CD4-positive, alpha-beta memory T cell (primary cell): ENCODE measurements around the gene SDE2. TPM values are rescaled to one million over a fixed set of nuclear protein-coding genes. Genes with fewer than 3 reads are reported as not detected.
A peak's percentile ranks its signal among the peaks of the same experiment; 100 is the strongest.
"Not testable (repeated sequence)": the region's sequence is repeated elsewhere in the genome, so short reads cannot be mapped to it uniquely, and the experiment has no call there.

Source experiments
- CTCF ChIA-PET: fragments of 350-600 bp; sonication (Branson Sonifier 250); formaldehyde crosslinking; loops from one replicate; lab custom pipeline; 2021; ENCODE audit warnings: inconsistent platforms; ENCODE audit not compliant: partially characterized antibody; lab: Charles Lee
- POLR2A ChIA-PET: fragments of 350-600 bp; sonication (Branson Sonifier 250); formaldehyde crosslinking; loops from one replicate; lab custom pipeline; 2021; ENCODE audit not compliant: partially characterized antibody; lab: Charles Lee
- DNase-seq, 5 donors: peaks; one replicate each; pipeline versions ENCODE4 v3.0.0 to v3.0.0-alpha.2; 2020 to 2022; ENCODE audit warnings: mixed read lengths in 1 of 5
- H3K27ac ChIP-seq: one replicate; pipeline ENCODE4 v1.7.0; 2013; ENCODE audit warnings: low read depth, low read length
- H3K27me3 ChIP-seq: 2 replicates; pipeline ENCODE4 v1.7.0; 2013; ENCODE audit warnings: mild to moderate bottlenecking, low read length, moderate library complexity; ENCODE audit not compliant: insufficient read depth
- H3K36me3 ChIP-seq: 2 replicates; pipeline ENCODE4 v1.7.0; 2013; ENCODE audit warnings: mild to moderate bottlenecking, low read length, moderate library complexity; ENCODE audit not compliant: insufficient read depth
- H3K4me1 ChIP-seq: 2 replicates; pipeline ENCODE4 v1.7.0; 2013; ENCODE audit warnings: mild to moderate bottlenecking, low read length, moderate library complexity; ENCODE audit not compliant: insufficient read depth
- H3K4me3 ChIP-seq, 2 donors: one replicate each; pipeline ENCODE4 v1.7.0; 2013; ENCODE audit warnings: low read length in 2 of 2, mild to moderate bottlenecking in 1 of 2
- H3K9me3 ChIP-seq, 2 donors: one replicate each; pipeline ENCODE4 v1.7.0; 2013; ENCODE audit warnings: low read length in 2 of 2, control low read depth in 1 of 2; ENCODE audit not compliant: control insufficient read depth in 1 of 2
- H3K27ac Mint-ChIP-seq, 7 donors: one replicate each; pipeline ENCODE4 v1.8.0; 2020 to 2021; ENCODE audit warnings: mixed read lengths in 7 of 7, mild to moderate bottlenecking in 6 of 7, inconsistent platforms in 3 of 7, moderate library complexity in 3 of 7
- H3K27me3 Mint-ChIP-seq, 2 donors: one replicate each; pipeline ENCODE4 v1.8.0; 2020 to 2021; ENCODE audit warnings: mixed read lengths in 2 of 2
- H3K36me3 Mint-ChIP-seq, 2 donors: one replicate each; pipeline ENCODE4 v1.8.0; 2020 to 2021; ENCODE audit warnings: mixed read lengths in 2 of 2, inconsistent platforms in 1 of 2, mild to moderate bottlenecking in 1 of 2
- H3K4me1 Mint-ChIP-seq, 4 donors: one replicate each; pipeline ENCODE4 v1.8.0; 2020 to 2021; ENCODE audit warnings: mixed read lengths in 4 of 4, mild to moderate bottlenecking in 1 of 4
- H3K4me3 Mint-ChIP-seq, 8 donors: one replicate each; pipeline ENCODE4 v1.8.0; 2020 to 2021; ENCODE audit warnings: mixed read lengths in 8 of 8, mild to moderate bottlenecking in 7 of 8, moderate library complexity in 6 of 8, inconsistent platforms in 3 of 8
- H3K9me3 Mint-ChIP-seq, 8 donors: one replicate each; pipeline ENCODE4 v1.8.0; 2020 to 2021; ENCODE audit warnings: mixed read lengths in 8 of 8, mild to moderate bottlenecking in 5 of 8, inconsistent platforms in 3 of 8, moderate library complexity in 1 of 8
- intact Hi-C: fragments of 100-400 bp; cut with micrococcal nuclease; formaldehyde crosslinking; loops from one replicate; pipeline ENCODE4 v1.15.1; 2023
- polyA plus RNA-seq, 2 donors: library from polyadenylated mRNA; unstranded; fragments of 300-500 nt; fragmentation: Illumina TruSeq; gene quantifications; one replicate each; pipeline ENCODE4 v1.2.3, GENCODE V29; 2021
- total RNA-seq, 2 experiments: library from RNA; stranded (reverse); gene quantifications; one replicate each; pipeline ENCODE4 v1.2.3, GENCODE V29; 2021

Gene SDE2
- total and polyA plus RNA-seq, 4 experiments from 2014 or later, result 10.0 to 21.2 (median 20.0) TPM

DNA sequence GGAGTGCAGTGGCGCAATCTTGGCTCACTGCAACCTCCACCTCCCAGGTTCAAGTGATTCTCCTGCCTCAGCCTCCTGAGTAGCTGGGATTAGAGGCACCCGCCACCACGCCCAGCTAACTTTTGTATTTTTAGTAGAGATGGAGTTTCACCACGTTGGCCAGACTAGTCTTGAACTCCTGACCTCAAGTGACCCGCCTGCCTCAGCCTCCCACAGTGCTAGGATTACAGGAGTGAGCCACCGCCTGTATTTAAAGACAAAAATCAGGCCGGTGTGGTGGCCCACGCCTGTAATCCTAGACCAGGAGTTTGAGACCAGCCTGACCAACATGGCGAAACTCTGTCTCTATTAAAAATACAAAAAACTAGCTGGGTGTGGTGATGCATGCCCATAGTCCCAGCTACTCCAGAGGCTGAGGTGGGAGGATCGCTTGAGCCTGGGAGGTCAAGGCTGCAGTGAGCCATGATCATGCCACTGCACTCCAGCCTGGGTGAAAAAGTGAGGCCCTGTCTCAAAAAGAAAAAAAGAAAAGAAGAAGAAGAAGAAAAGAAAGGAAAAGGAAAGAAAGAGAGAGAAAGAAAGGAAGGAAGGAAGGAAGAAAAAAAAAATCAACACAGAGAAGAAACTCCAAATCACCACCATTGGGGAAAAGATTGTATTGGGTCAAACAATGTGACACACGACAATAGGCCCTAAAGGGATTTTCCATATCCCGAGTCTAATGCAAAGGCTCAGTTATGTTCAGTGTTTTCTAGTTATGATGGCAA is 8.2 kb upstream of the SDE2 start:
- ChIA-PET POLR2A (interaction anchor here (1.4 kb wide), 1 partner anchor 8 kb away, joined by 9 read pairs; the partner anchor contains the start of gene SDE2), CTCF (interaction anchor here (0.9 to 1.8 kb wide), 2 partner anchors 57 to 119 kb away, joined by 3 to 9 read pairs; no protein-coding TSS in a partner anchor)
- peaks cover 16% of the 10 kb centered on the region for H3K4me1 ChIP-seq
- Mint-ChIP-seq H3K27ac (peak overlapping the region in 2 of 7 donors; percentile 29 to 35), H3K4me1 (peaks cover 12 to 21% (median 17%) of the 10 kb centered on the region in 4 donors)
- intact Hi-C loops, H3K36me3 ChIP-seq, H3K27me3 Mint-ChIP-seq, H3K9me3 Mint-ChIP-seq, H3K9me3 ChIP-seq, H3K4me3 ChIP-seq, H3K27ac ChIP-seq, H3K27me3 ChIP-seq, H3K4me3 Mint-ChIP-seq, H3K36me3 Mint-ChIP-seq, DNase-seq: not testable (repeated sequence)

DNA sequence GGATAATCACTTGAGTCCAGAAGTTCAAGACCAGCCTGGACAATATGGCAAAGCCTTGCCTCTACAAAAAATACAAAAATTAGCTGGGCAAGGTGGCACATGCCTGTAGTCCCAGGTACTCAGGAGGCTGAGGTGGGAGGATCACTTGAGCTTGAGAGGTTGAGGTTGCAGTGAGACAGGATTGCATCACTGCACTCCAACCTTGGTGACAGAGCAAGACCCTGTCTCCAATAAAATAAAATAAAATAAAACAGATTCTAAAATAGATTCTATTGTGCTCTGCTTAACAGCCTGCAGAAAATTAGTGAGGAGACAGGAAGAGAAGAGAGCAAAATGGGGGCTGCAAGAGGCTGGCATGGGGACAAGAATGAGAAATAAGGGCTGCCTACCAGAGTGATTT is 7.5 kb upstream of the SDE2 start:
- H3K36me3 ChIP-seq, result no peaks in the 10 kb centered on the region
- H3K4me3 ChIP-seq, result no peak overlapping the region
- Mint-ChIP-seq H3K4me1 (peaks cover 19 to 27% (median 23%) of the 10 kb centered on the region in 4 donors), H3K27ac (peak overlapping the region in 1 of 7 donors; percentile 29), H3K27me3 (no peaks in the 10 kb centered on the region), H3K4me3 (no peak overlapping the region), H3K36me3 (no peaks in the 10 kb centered on the region), H3K9me3 (no peaks in the 10 kb centered on the region)
- ChIA-PET CTCF (interaction anchor here (1.8 kb wide), 1 partner anchor 58 kb away, joined by 9 read pairs; no protein-coding TSS in a partner anchor), POLR2A (no interaction called here)
- H3K4me1 ChIP-seq, result peaks cover 22% of the 10 kb centered on the region
- no peak overlapping the region for H3K27ac ChIP-seq
- intact Hi-C loops, result no loop called here
- H3K9me3 ChIP-seq, result no peaks in the 10 kb centered on the region
- no peak for DNase-seq
- no peaks in the 10 kb centered on the region for H3K27me3 ChIP-seq

DNA sequence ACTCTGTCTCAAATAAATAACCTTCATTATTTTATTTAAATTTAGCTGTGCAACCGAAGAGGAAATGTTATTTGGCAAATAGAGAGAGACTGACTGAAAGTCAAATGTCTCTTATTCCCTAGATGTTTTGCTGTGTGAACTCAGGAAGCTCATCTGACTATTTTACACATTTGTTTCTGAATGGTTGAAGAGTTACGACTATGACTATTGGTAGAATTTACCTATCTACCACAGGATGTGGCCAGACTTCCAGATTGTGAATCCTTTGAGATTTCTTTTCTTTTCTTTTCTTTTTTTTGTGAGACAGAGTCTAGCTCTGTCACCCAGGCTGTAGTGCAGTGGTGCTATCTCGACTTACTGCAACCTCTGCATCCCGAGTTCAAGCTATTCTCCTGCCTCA is 5.3 kb upstream of the SDE2 start:
- peaks cover 0 to under 1% of the 10 kb centered on the region in 2 donors for H3K36me3 Mint-ChIP-seq
- peaks cover 0 to 3% (median 0%) of the 10 kb centered on the region in 8 donors for H3K9me3 Mint-ChIP-seq
- H3K4me3 Mint-ChIP-seq, result peak overlapping the region in 2 of 8 donors; percentile 17 to 38
- Histone ChIP-seq H3K27ac (no peak overlapping the region), H3K36me3 (no peaks in the 10 kb centered on the region), H3K4me1 (peaks cover 43% of the 10 kb centered on the region), H3K4me3 (no peak overlapping the region), H3K27me3 (no peaks in the 10 kb centered on the region), H3K9me3 (no peaks in the 10 kb centered on the region)
- ChIA-PET CTCF (interaction anchor here (0.7 to 1.1 kb wide), 3 partner anchors 59 to 530 kb away, joined by 3 to 4 read pairs (median 3); no protein-coding TSS in a partner anchor), POLR2A (interaction anchor here (1.0 to 22.3 kb wide), 3 partner anchors 12 to 59 kb away, joined by 3 to 614 read pairs (median 4); partner anchors contain the start of gene H3-3A)
- H3K27me3 Mint-ChIP-seq, result no peaks in the 10 kb centered on the region
- peaks cover 24 to 39% (median 30%) of the 10 kb centered on the region in 4 donors for H3K4me1 Mint-ChIP-seq
- intact Hi-C loops, result no loop called here
- peak overlapping the region in 5 of 7 donors; percentile 18 to 57 (median 56) for H3K27ac Mint-ChIP-seq
- no peak for DNase-seq

DNA sequence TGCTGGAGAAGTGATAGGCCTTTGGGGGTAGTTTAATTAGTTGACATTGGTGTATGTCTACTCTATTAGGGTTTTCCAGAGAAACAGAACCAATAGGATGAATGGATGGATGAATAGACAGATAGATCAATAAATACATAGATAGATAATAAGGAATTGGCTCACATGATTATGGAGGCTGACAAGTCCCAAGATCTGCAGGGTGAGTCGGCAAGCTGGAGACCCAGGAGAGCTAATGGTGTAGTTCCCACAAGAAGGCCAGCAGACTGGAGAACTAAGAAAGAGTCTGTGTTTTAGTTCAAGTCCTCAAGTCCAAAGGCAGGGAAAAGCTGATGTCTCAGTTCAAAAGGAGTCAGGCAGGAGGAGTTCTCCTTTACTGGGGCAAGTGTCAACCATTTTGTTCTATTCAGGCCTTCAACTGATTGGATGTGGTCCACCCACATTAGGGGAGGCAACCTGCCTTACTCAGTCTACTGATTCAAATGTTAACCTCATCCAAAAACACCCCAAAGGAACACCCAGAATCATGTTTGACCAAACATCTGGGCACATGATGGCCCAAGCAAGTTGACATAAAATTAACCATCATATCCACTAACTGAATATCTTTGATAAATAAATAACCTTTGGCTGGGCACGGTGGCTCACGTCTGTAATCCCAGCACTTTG is 4.5 kb upstream of the SDE2 start:
- H3K36me3 ChIP-seq, result no peaks in the 10 kb centered on the region
- Mint-ChIP-seq H3K27ac (peak overlapping the region; percentile 2 to 100 (median 85)), H3K4me1 (peaks cover 27 to 46% (median 34%) of the 10 kb centered on the region in 4 donors), H3K4me3 (peak overlapping the region in 1 of 8 donors; percentile 41), H3K9me3 (peaks cover 0 to 4% (median 0%) of the 10 kb centered on the region in 8 donors), H3K27me3 (no peaks in the 10 kb centered on the region), H3K36me3 (peaks cover 0 to 8% of the 10 kb centered on the region in 2 donors)
- H3K27ac ChIP-seq, result no peak overlapping the region
- ChIA-PET POLR2A (interaction anchor here (1.0 to 22.3 kb wide), 3 partner anchors 12 to 60 kb away, joined by 3 to 614 read pairs (median 4); partner anchors contain the start of gene H3-3A), CTCF (interaction anchor here (0.7 to 1.1 kb wide), 3 partner anchors 60 to 529 kb away, joined by 3 to 4 read pairs (median 3); no protein-coding TSS in a partner anchor)
- H3K4me3 ChIP-seq, result no peak overlapping the region
- no peaks in the 10 kb centered on the region for H3K9me3 ChIP-seq
- no peaks in the 10 kb centered on the region for H3K27me3 ChIP-seq
- no peak for DNase-seq
- intact Hi-C loops, result no loop called here
- H3K4me1 ChIP-seq, result peaks cover 44% of the 10 kb centered on the region

DNA sequence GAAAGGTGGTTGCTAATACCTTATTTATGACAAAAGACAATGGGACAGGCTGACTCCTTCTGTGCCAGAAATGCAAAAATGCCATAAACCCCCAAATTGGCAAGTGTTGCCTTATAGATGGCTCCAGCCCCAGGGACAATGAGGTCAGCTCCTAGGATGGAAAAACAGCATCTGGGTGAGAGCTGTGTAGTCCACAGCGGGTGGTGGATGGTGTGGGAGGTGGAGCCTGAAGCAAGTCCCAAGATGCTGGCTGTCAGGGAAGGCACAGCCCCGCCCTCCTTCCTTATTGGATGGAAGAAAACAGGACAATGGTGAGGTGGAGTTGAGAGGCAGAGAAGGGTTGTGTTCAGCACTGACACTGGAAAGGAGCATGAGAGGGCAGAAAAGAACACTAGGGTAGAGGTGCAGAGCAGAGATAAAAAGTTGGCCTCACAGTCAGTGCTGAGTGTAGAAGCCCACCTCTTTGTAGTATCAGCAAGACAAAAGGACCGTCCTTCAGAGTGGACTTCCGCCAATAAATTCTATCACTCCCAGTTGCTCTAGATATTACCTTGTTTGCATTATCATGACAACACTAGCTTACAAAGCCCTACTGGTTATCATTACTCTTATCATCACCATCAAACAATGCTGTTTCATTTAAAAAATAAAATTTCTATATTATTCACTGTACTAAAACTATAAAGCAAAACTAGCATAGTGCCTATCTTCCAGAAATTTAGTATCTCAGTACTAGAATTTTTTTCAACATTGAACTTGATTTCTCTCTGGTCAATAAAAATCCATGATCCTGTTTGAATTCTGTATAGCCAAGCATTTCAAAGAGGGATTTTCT is 3.7 kb upstream of the SDE2 start:
- POLR2A ChIA-PET, result interaction anchor here (1.3 to 22.3 kb wide), 2 partner anchors 61 to 81 kb away, joined by 3 to 614 read pairs; partner anchors contain the start of gene H3-3A
- peak overlapping the region in 6 of 8 donors; percentile 41 to 75 (median 66) for H3K4me3 Mint-ChIP-seq
- H3K4me1 Mint-ChIP-seq, result peaks cover 30 to 54% (median 39%) of the 10 kb centered on the region in 4 donors
- Histone ChIP-seq H3K27ac (peak overlapping the region; percentile 50), H3K4me1 (peaks cover 51% of the 10 kb centered on the region), H3K27me3 (no peaks in the 10 kb centered on the region), H3K9me3 (no peaks in the 10 kb centered on the region), H3K36me3 (no peaks in the 10 kb centered on the region), H3K4me3 (no peak overlapping the region)
- CTCF ChIA-PET, result no interaction called here
- peak overlapping the region; percentile 83 to 100 (median 99) for H3K27ac Mint-ChIP-seq
- intact Hi-C loops, result no loop called here
- H3K36me3 Mint-ChIP-seq, result peaks cover 0 to 12% of the 10 kb centered on the region in 2 donors
- no peak for DNase-seq
- no peaks in the 10 kb centered on the region for H3K27me3 Mint-ChIP-seq
- H3K9me3 Mint-ChIP-seq, result peaks cover 0 to 5% (median 0%) of the 10 kb centered on the region in 8 donors

DNA sequence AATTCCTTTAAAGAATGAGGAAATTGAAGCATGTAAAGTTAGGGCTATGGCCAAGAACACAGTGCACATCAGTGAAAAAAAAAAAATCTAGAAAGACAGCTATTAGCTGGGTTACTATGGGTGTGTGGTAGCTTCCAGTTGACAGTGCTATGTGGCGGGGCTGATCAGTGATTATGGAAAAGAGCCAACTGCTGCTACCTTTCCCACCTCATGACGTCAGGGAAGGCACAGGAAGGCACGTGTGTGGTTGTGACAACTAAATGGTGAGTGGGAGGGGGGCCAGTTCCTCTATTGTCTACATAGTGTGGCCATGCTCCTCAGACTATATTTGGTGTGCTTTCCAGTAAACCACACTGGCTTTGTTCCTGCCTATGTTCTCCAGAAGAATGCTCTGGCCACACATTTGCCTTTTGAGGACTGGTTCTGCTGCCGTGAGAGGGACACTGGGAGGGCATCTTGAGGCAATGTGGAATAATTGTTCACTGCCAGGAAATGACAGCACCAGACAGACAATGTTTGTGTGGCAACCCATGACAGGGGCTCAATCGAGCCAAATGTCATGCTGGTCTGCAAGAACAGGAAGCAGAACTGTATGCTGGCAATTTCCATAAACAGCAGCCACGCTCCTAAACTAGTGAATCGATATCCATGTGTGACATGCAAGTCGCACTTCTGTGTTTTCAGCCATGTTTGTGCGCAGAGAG is 3.0 kb upstream of the SDE2 start:
- H3K36me3 Mint-ChIP-seq, result peaks cover 0 to 12% of the 10 kb centered on the region in 2 donors
- Histone ChIP-seq H3K4me3 (no peak overlapping the region), H3K27me3 (no peaks in the 10 kb centered on the region), H3K9me3 (no peaks in the 10 kb centered on the region), H3K36me3 (no peaks in the 10 kb centered on the region), H3K4me1 (peaks cover 59% of the 10 kb centered on the region), H3K27ac (peak overlapping the region; percentile 50)
- ChIA-PET CTCF (no interaction called here), POLR2A (interaction anchor here (1.3 to 22.3 kb wide), 3 partner anchors 61 to 225 kb away, joined by 3 to 614 read pairs (median 5); partner anchors contain the start of genes H3-3A and SRP9)
- intact Hi-C loops, result no loop called here
- peak overlapping the region; percentile 83 to 100 (median 99) for H3K27ac Mint-ChIP-seq
- H3K4me1 Mint-ChIP-seq, result peaks cover 32 to 56% (median 45%) of the 10 kb centered on the region in 4 donors
- peak; percentile 55 to 92 (median 69) for DNase-seq
- no peaks in the 10 kb centered on the region for H3K27me3 Mint-ChIP-seq
- peak overlapping the region; percentile 5 to 75 (median 60) for H3K4me3 Mint-ChIP-seq
- H3K9me3 Mint-ChIP-seq, result peaks cover 0 to 5% (median 0%) of the 10 kb centered on the region in 8 donors
